A673 (cell line): ENCODE data around the gene THSD7B. TPM values are rescaled to one million over a fixed set of nuclear protein-coding genes. Genes with fewer than 3 reads are reported as not detected.

Source experiments
- BruUV-seq: library from RNA; stranded (reverse); fragments of 400-500 nt; replicated peaks from 2 replicates; lab custom pipeline; 2021; lab: Mats Ljungman, UMichigan
- CTCF ChIA-PET: fragments of 300-600 bp; sonication (Branson Sonifier 250); formaldehyde crosslinking; loops from one replicate; lab custom pipeline; 2022; ENCODE audit warnings: antibody characterized with exemption; lab: Charles Lee
- POLR2A ChIA-PET: fragments of 300-600 bp; sonication (Branson Sonifier 250); formaldehyde crosslinking; loops from one replicate; lab custom pipeline; 2022; ENCODE audit warnings: antibody characterized with exemption; ENCODE audit not compliant: low non-redundant PET; lab: Charles Lee
- DNase-seq: peaks from one replicate; pipeline ENCODE4 v3.0.0-alpha.2; 2015; ENCODE audit warnings: low spot score
- H3K27ac ChIP-seq: fragments of 200-600 bp; sonication (generic); 2 replicates; pipeline ENCODE4 v1.5.1; 2016; ENCODE audit warnings: mixed run types, low read depth, mild to moderate bottlenecking, mixed read lengths, antibody characterized with exemption, low read length; ENCODE audit not compliant: poor library complexity, severe bottlenecking
- H3K27me3 ChIP-seq: fragments of 200-600 bp; sonication (generic); replicated peaks from 2 replicates; pipeline ENCODE4 v1.6.1; 2017; ENCODE audit warnings: mixed run types, low read depth, mild to moderate bottlenecking, mixed read lengths, antibody characterized with exemption, low read length; ENCODE audit not compliant: insufficient read depth, poor library complexity
- H3K36me3 ChIP-seq: fragments of 200-600 bp; sonication (generic); 2 replicates; pipeline ENCODE4 v1.6.1; 2016; ENCODE audit warnings: mixed run types, mild to moderate bottlenecking, mixed read lengths, antibody characterized with exemption, low read length; ENCODE audit not compliant: insufficient read depth, poor library complexity, severe bottlenecking
- H3K4me1 ChIP-seq: fragments of 200-600 bp; sonication (generic); 2 replicates; pipeline ENCODE4 v1.6.1; 2017; ENCODE audit warnings: mixed run types, mild to moderate bottlenecking, mixed read lengths, antibody characterized with exemption, low read length; ENCODE audit not compliant: insufficient read depth, poor library complexity, severe bottlenecking
- H3K4me3 ChIP-seq: fragments of 200-600 bp; sonication (generic); 2 replicates; pipeline ENCODE4 v1.5.1; 2016; ENCODE audit warnings: low read depth, mixed run types, mild to moderate bottlenecking, mixed read lengths, low read length; ENCODE audit not compliant: poor library complexity, severe bottlenecking
- H3K9me3 ChIP-seq: fragments of 200-600 bp; sonication (generic); 2 replicates; pipeline ENCODE4 v1.6.1; 2016; ENCODE audit warnings: mixed run types, low read depth, mild to moderate bottlenecking, mixed read lengths, antibody characterized with exemption, low read length; ENCODE audit not compliant: poor library complexity, severe bottlenecking
- CTCF ChIP-seq: fragments of 300-800, 200-600 bp; sonication (generic); conservative IDR thresholded peaks from 2 replicates; pipeline ENCODE4 v1.5.1; 2017; ENCODE audit warnings: low read depth, mild to moderate bottlenecking, antibody characterized with exemption, low read length, moderate library complexity, mixed read lengths
- EZH2 ChIP-seq: fragments of 200-600 bp; sonication (generic); IDR thresholded peaks from 2 replicates; pipeline ENCODE4 v1.6.1; 2017; ENCODE audit warnings: borderline replicate concordance, low read depth, mild to moderate bottlenecking, mixed read lengths, antibody characterized with exemption, low read length; ENCODE audit not compliant: poor library complexity, severe bottlenecking
- intact Hi-C: fragments of 100-400 bp; cut with micrococcal nuclease; formaldehyde crosslinking; loops from one replicate; pipeline ENCODE4 v1.10.0; 2022; ENCODE audit not compliant: unreplicated experiment
- total RNA-seq: library from RNA; stranded (reverse); gene quantifications from 2 replicates; pipeline ENCODE4 v1.2.3, GENCODE V29; 2021

THSD7B gene
- total RNA-seq, 1 experiment from 2014 or later, result not detected

DNA sequence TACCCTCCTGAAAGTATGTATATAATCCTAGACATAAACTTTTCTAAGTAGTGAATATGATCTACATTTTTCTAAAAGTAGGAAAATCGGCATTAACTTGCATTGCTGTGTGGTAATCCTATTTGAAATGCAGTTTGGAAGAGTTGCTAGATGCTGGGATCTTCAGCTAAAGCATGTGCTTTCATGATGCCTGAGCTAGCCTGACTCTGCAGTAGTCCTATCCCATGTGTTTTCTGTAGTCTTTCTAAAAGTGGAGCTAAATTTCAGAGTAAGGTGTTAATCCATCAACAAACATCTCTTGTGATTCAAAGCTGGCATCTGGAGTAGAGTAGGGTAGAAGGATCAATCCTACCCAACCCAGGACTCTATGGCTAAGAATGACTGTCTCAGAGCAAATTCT is 229.4 kb downstream of the THSD7B start:
- Histone ChIP-seq H3K27me3 (no peaks in the 10 kb centered on the region), H3K27ac (no peak overlapping the region), H3K4me1 (no peaks in the 10 kb centered on the region), H3K4me3 (no peak overlapping the region), H3K36me3 (no peaks in the 10 kb centered on the region), H3K9me3 (no peaks in the 10 kb centered on the region)
- ChIA-PET CTCF (no interaction called here), POLR2A (no interaction called here)
- intact Hi-C loops, result no loop called here
- DNase-seq, result no peak
- TF ChIP-seq EZH2 (no peak), CTCF (no peak)
- no TSS peak for BruUV-seq

DNA sequence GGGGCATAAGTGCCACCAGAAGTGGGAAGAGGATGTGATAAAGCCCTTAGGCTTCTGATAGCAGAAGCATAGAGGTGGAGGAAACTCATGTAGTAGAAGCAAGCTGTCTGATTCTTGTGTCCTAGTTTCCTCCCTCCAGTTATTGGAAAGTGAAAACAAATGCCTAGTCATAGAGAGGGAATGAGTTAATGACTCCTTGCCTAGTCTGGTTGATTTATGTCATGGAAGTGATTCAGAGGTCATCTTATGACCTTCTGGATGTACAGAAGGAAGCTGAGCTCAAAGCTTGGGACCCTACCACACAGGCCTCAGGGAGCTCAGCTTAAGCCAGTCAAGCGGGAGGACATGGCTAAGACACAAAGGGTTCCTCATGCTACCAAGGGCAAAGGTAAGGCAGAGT is 232.2 kb downstream of the THSD7B start:
- H3K4me3 ChIP-seq, result no peak overlapping the region
- CTCF ChIA-PET, result interaction anchor here (0.7 kb wide), 1 partner anchor 225 kb away, joined by 4 read pairs; no protein-coding TSS in a partner anchor
- no peaks in the 10 kb centered on the region for H3K9me3 ChIP-seq
- BruUV-seq, result no TSS peak
- H3K36me3 ChIP-seq, result no peaks in the 10 kb centered on the region
- no peak for DNase-seq
- H3K27me3 ChIP-seq, result no peaks in the 10 kb centered on the region
- POLR2A ChIA-PET, result no interaction called here
- H3K27ac ChIP-seq, result no peak overlapping the region
- TF ChIP-seq EZH2, result no peak
- TF ChIP-seq CTCF, result no peak
- intact Hi-C loops, result no loop called here
- H3K4me1 ChIP-seq, result no peaks in the 10 kb centered on the region

- POLR2A ChIA-PET, result no interaction called here
- Histone ChIP-seq H3K36me3 (no peaks in the 10 kb centered on the region), H3K27me3 (no peaks in the 10 kb centered on the region), H3K4me3 (no peak overlapping the region), H3K9me3 (no peaks in the 10 kb centered on the region), H3K27ac (no peak overlapping the region), H3K4me1 (no peaks in the 10 kb centered on the region)
- no peak for TF ChIP-seq CTCF
- TF ChIP-seq EZH2, result no peak
- no peak for DNase-seq
- no TSS peak for BruUV-seq
- intact Hi-C loops, result no loop called here
- CTCF ChIA-PET, result no interaction called here
These were observed 235.5 kb downstream of the THSD7B start for GRCh38 chr2:137000811-137001210.
